HL-60/S4 treated with phorbol 12-myristate 13-acetate at 8.2 ng/mL for 4 days and 3 days (cell line): Measurements from ENCODE around the gene UVSSA.

ENCODE experiments used
- in situ Hi-C: fragments of 300-500 bp; cut with MboI; formaldehyde crosslinking; loops from 2 replicates; pipeline ENCODE4 v1.15.0; 2022; ENCODE audit warnings: low sequenced_read_pairs

UVSSA gene

DNA sequence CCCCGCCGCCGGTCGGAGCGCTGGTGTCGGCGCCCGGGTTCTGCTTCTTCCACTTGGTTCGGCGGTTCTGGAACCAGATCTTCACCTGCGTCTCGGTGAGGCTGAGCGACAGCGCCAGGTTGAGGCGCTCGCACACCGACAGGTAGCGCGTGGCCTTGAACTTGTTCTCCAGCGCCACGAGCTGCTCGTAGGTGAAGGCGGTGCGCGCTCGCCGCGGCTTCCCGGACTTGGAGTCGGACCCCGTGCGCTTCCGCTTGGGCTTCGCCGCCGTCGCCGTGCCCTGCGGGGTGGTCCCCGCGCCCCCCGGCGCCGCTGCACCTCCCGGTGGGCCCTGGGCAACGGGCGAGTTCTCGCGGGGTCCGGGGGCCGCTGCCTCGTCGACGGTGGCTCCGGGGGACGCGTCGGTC lies 56.2 kb downstream of the UVSSA start:
- in situ Hi-C loops = no loop called here

DNA sequence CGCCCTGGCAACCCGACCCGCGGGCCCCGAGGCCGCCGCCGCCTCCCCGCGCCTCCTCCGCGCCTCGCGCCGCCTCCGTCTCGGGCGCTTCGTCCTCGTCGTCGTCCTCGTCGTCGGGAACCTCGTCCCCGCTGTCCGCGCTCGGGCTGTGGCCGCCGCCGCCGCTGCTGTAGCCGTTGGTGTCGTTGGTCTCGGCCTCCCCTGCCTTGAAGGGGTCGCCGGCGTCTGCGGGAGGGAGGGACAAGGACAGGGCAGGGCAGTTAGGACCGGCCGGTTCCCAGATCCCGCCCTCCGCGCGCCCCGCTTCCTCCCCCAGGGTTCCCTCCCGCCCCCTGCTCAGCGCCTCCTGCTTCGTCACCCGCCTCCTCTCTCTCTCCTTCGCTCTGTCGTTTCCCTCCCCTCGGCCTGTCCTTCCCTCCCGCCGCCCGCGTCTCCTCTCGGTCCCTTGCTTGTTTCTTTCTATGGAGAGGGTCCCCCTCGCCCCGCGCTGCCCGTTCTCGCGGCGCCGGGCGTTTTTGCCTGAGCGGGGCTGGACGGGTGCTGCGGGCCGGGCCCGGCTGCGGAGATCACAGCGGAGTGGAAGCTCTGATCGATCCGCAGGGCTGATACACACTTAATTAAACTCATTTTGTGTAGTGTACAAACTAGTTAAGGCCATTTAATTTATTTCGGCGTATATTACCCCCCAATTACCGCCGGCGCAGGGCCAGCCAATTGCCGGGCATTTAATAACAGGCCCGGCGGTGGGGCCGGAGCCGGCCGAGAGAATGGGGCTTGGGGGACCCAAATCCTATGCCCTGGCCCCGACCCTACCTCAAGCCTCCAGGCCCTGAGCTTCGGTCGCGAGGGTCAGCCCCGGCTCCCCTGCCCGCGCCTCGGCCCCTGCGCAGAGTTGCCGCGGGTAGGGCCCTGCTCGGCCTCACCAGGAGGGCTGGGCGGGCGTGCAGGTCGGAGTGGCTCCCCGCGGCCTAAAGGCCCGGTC lies 56.9 kb downstream of the UVSSA start:
- in situ Hi-C loops = no loop called here

DNA sequence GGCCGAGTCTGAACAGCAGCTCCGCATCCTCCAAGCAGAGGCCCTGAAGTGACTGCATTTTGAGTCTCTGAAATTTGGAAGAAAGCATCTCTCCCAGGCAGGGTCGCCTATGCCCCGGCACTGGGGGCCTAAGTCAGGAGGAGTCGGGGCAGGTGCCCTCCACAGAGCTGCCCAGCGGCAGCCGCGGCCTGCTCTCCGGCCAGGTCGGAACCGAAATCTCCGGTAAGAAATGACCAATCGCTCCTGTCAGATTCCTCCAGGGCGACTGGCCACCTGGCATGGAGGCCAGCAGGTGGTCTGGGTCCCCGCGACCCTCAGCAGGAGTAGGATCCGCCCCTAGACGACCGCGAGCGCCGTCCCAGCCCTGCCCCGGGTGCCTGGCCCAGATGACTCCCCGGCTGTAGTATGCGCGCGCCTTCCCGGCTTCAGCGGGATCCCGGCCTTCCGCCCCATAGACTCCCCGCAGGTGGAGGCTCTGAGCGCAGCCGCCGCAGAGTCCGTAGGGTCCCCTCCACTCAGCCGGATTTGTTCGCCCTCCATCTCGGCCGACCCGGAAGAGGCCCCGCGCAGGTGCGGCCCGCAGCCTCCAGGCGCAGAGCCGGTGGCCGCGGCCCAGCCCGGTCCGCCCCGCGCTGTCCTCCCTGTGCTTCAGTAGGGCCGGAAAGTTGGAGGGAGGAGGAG lies 57.7 kb downstream of the UVSSA start:
- in situ Hi-C loops = no loop called here

DNA sequence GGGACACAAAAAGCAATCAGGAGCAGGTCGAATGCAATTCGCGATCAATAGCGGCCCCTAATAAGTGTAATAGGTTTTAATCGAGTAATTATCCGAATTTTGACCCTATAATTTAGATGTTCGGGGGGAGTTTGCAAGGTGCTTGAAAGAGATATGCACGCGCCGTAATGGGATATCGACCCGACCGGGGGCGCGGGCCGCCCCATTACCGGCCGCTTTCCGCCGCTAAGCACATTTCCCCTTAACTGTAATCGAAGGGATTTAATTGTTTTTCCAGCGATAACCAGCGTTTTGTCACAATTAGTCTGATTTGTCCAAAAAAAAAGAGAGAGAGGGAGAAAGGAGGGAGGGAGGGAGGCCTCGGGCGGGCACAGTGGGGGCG lies 58.2 kb downstream of the UVSSA start:
- in situ Hi-C loops = no loop called here

DNA sequence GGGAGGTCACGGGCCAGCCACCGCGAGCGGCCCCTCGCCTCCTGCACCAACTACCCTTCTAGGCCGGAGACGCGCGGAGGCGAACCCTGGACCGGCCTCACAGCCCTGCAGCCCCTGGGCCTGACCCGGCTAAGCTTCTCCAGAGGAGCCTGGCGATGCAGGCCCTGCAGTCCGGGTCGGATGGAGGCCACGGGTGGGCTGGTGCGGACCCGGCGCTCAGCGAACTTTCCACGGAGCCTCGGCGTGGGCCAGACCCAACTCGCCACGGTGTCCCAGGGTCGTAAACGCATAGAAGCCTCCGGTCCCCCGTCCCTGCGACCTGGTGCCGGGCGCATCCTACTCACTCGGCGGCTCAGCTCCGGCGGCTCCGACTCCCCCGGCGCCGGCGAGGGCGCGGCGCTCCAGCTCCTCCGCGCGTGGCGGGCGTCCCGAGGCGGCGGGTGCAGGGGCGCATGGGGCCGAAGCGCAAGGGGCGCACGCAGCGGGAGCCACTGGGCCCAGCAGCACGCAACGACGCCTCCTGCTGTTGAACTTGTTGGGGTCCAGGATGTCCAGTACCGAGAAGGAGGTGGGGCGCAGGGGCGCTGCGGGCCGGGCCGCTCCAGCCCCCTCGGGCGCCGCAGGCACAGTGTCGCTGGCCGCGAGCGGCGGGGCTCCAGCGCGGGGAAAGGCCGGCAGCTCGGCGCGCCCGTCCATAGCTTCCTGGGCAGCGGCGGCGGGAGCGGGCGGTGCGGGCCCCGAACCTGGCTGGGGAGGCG lies 58.8 kb downstream of the UVSSA start:
- in situ Hi-C loops = no loop called here

DNA sequence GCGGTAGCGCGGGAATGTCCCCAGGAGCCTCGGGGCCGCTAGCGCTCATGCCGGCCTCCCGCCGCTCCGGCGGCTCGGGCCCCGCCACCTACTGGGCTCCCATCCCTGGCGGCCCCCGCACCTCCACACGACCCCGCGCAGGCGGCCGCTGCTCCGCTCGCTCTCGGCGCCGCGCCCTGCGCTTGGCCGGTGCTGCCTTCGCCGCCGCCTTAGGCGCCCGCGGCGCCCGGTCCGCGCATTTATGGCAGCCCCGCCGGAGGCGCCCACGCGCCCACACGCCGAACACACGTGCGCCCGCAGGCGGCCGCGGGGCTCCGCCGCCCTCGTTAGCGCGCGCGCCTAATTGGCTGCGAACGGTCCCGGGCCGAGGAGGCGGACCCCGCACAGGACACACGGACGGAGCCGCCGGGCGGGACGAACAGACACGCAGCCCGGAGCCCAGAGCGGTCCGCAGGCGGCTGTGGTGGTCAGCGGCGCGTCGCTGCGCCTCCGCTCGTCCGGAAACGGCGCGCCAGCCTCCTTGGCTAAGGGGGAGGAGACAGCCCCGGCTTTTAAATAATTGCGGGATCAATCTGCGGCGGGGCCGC lies 59.5 kb downstream of the UVSSA start, which contains the start of gene NKX1-1:
TSS of gene NKX1-1 (minus strand) at position 49 of the 587 bp plus-strand sequence. CDS start at position 49, 0 bp downstream.
- in situ Hi-C loops = no loop called here

DNA sequence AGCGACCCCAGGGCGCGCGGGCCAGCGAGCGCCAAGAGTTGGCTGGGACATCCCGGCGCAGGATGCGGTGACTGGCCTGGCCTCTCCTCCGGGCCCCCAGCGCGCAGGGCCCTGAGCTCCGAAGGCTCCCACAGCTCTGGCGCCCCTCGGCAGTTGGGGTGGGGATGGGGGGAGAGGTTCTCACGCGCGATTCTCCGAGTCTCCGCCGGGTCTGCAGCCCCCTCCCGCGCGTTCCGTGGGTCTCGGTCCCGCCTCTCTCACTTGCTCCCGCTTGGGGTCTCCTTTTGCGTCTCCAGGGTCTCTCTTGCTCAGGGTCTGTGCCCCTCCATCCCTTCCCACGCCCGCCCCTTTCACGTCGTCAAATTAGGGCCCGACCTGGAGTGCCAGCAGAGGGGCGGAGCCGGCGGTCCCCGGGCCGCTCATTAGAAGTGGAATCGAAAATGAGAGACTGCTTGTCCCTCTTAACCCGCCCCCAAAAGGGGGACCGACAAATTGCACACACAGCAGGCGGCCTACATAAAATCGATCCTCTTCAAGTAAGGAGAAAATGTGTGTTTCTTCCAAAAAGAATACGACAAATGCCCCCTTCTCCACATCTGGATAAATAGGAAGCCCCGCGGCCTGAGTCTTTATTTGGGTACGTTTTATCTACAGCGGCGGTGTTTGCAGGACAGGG lies 60.1 kb downstream of the UVSSA start:
- in situ Hi-C loops = no loop called here

DNA sequence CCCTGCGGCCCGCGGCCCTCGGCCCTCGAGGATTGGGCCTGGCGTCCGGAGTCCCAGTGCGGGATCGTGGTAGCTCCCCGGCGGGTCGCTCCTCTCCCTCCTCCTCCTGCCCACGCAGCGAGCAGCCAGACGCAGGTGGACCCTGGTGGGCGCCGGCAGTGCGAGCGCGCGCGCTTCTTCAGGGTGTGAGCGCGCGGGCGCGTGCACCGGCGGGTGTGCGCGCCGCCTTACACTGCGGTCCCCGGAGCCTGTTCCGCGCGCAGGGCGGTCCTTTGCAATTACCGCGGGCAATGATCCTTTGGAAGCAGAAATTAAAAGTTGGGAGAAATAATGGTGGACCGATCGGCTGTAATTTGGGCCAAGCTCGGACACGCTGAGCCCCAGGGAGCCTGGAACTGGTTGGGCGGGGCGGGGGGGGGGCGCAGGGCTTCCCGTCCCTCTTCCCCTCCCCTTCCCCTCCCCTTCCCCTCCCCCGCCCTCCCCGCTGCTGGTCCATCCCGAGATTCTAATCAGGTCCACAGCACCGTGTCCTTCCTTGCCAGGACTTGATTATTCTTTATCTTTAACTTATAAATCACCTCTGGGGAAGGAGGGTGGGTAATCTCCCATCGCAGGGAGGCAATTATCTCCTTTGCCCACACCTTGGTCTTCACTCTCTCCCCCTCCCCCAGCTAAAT lies 60.8 kb downstream of the UVSSA start:
- in situ Hi-C loops = no loop called here

DNA sequence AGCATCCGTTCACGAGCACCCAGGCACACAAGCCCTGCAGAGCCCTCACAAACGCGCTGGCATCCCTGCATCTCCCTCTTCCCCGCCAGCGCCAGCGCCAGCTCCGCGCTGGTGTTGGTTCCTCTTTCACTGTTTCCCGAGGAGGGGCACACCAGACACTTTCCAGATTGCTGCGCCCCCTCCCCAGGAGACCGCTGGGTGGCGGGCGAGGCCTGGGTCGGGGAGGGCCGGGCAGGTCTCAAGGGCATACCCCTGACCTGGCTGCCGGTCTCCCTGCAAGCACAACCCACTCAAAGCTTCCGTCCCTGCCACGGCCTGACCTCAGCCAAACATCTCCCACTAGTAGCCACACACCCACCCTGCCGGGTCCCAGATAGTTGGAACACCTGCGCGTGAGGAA lies 61.4 kb downstream of the UVSSA start:
- in situ Hi-C loops = no loop called here

DNA sequence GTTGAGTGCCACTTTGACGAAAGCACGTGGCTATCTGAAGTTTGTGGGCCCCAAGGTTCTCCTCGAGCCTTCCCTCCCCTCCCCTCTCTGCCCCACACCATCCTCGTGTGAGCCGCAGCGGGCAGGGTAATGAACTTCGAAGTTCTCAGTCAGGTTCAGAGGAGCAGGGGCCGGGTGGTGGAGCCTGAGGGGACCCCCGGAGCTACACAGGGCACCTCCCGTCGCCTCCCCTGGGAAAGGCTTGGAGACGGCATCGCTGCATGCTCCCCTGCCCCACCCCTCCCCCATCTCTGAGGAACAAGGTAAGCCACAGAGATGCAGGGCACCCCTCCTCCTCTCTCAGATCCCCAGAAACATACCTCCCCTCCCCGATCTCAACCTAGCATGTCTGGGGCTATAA lies 62.1 kb downstream of the UVSSA start:
- in situ Hi-C loops = no loop called here

DNA sequence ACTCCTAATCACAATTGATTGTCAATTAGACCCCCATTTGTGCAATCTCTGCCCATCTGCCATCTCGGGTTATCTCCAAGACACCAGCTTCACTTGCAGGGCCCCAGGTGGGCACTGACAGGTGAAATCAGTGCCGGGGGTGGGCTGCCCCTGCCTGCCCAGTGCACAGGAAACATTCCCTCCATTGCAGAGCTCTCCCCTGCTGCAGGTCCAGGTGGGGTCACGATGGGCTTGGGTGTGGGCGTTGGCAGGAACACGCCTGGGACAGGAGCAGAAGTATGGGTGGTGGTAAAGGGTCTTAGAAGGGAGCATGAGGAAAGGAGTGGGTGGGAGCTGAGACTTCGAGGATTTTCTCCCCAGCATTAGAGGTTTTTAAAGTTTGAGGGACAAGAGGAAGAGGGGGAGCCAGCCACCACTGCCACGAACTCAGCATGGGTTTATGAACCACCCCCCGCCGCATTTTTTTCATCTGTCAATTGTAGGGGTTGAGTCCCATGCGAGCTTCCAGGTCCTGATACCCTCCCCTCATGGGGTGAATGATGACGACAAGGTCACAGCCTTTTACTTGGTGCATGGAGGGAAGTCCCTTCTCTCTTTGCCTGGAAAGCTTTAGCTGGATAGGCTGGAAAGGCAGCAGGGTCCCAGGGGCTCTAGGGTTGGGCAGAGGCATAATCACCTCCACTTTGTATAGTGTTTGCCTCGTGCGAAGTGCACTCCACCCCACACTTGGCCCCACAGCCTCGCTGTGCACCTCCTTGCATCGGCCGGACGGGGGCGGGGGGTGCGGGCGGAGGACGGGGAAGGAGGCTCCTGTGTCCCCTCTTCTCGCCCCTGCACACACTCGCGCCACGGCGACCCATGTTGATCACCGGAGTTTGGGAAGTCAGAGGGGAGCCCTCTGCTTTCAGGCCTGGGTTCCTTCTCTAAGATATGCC lies 62.8 kb downstream of the UVSSA start:
- in situ Hi-C loops = no loop called here

DNA sequence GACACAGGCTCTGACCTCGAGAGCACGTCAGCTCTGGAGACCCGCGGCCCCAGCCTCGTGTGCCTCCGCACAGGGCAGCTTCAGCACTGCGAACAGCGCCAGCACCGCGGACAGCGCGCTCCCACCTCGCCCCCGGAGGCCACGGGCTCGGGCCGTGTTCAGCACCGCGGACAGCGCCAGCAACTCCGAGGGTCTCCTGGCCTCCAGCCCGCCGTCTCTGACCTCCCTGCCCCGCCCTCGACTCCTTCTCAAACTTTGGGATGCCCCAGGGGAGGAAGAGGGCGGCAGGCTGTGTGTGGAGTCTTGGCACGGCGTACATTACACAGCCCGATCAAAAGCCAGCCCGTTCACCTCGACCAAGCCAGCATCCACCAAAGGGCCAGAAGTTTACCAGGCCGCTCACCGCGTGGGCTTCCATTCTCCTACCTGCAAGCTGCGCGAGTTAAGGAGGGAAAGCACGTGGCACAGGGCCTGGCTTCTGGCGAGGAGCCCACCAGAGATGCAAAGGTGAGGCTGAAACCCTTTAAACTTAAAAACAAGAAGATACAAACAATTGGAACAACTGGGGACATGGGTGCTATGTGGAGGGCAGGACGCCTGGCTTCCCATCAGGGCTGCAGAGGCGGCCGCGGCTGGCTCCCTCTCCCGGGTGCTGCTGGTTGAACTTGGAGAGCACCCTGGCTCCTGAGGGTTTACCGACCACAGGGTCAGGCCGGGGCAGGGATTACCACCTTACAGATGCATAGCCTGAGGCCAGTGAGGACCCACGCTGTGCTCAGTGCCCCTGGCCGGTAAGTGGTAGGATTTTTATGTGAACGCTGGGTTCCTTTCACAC lies 63.7 kb downstream of the UVSSA start:
- in situ Hi-C loops = no loop called here

DNA sequence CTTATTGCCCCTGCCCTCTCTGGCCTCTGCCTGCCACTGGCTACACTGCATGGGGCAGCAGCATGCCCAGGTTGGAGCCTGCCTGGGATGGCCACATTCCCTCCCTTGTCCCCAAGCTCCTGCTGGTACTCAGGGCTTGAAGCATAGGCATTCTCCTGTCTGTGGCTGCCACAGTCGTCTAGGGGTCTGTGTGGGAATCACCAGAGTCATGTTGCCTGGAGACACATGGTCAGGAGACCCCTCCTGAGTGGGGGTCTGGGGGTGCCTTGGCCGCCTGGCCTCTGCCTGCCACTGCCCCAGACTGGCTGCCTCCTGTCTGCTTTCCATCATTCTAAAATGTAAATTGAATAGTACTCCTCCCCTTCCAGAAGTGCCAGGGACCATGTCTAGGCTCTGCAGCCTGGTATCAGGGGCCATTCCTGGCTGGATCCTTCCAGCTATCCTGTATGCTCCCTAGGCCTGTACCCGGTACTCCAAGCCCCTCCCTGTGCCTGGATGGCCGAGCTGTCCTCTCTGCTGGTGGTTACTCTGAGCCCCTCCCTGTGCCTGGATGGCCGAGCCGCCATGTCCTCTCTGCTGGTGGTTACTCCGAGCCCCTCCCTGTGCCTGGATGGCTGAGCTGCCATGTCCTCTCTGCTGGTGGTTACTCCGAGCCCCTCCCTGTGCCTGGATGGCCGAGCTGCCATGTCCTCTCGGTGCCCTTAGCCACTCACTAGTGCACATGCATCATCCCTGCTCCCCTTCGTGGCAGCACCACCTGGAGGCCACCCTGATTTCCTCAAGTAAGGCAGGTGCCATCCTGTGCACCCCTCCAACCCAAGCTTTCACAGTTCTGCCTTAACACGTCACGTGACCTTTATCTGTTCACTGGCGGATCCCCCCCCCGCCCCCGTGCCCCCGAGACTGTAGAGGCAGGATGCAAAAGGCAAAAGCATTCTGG lies 64.7 kb downstream of the UVSSA start:
- in situ Hi-C loops = no loop called here

DNA sequence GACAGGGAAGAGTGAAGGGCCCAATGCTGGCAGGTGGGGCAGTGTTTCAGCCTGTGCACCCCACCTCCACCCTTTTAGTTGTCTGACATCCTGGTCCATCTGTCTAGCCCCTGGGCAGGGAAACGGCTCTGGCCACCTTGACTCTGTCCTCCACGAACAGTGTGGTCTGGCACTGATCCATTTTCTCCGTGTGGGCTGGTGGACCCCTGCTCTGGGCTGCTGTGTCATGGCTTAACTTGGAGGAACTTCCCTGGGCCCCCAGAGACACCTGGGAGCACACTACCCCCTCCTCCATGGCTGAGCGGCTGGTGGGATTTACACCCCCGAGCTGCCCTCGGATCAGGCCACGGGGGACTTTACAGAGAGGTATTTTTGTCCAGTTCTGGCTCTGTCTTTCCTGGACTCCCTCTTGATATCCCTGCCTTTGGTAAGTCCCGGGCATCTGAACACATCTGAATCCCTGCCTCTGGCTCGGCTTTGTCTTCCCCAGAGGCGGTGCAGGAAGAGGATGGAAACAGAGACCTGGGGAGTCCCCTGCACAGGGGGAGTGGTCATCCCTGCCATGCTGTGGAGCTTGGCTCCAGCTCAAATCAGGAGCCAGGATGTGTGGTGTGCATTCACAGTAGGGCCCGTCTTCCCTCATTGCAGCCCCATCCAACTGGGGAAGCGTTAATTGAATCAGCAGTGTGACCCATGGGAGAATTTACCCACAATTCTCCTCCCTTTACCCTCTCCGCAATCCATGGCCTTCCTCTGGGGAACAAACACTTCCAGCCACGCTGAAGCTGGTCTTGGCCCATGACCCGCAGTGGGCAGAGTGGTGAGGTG lies 65.6 kb downstream of the UVSSA start:
- in situ Hi-C loops = no loop called here

DNA sequence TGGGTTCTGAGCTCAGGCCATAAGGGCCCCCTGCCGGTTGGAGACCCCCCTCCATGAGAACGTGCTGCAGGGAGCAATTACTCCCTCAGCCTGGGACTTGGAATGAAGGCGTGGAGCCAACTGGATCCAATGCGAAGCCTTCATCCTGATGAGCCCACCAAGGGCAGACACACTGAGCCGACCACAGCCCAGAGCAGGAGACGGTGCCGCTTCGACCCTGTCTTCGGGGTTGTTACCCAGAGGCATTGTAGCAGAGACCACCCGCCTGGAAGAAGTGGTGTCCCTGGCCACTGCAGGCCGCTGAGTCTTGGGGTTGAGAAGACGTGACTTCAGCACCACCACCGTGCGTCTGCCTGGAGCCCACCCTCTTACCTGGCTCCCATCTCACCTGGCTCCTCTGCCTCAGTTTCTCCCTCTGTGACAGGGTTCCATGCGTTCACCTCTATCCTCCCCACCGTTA lies 66.2 kb downstream of the UVSSA start:
- in situ Hi-C loops = no loop called here
